ENCODE data around the gene SP140.
A peak's percentile ranks its signal among the peaks of the same experiment; 100 is the strongest.

The SP140 gene

DNA sequence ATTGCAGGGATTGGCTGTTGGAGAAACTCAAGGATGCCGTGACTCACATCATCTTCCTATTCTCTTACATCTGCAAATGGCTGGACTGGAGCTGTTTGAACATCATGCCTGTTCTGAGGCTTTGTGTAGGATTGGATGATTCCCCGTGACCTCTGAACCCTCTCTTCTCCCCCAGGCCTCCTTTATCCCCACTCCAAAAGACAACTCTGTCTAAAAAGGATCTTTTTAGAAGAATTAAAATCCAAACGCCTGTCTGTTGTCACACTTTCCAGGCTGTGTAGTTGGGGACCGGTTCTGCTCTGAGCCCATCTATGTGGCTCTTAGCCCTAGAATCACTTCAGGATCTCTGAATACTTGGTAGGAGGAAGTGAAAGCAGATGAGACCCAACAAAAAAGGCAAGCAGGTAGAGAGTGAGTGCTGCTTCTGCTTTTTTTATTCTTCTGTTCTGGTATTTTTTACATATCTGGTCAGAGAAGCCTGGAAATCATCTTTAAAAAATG, 565 bp downstream of the SP140 start:
- H3K9me3 ChIP-seq (ENCODE audit: control insufficient read depth, insufficient read depth, low read depth, low read length), result peaks cover 7% of the 10 kb centered on the region
- H3K4me3 ChIP-seq (ENCODE audit: low read depth, low read length), result no peak overlapping the region
- H3K36me3 ChIP-seq (ENCODE audit: control insufficient read depth, insufficient read depth, low read length), result no peaks in the 10 kb centered on the region
- H3K4me1 ChIP-seq (ENCODE audit: control insufficient read depth, insufficient read depth, low read length), result peaks cover 4% of the 10 kb centered on the region; the same call in 1 of the 2 replicates
- H3K27ac ChIP-seq (ENCODE audit: low read depth, low read length), result no peak overlapping the region
- H3K9ac ChIP-seq (ENCODE audit: low read length), result no peak overlapping the region
- H3K27me3 ChIP-seq (ENCODE audit: control insufficient read depth, insufficient read depth, low read length), result no peaks in the 10 kb centered on the region

DNA sequence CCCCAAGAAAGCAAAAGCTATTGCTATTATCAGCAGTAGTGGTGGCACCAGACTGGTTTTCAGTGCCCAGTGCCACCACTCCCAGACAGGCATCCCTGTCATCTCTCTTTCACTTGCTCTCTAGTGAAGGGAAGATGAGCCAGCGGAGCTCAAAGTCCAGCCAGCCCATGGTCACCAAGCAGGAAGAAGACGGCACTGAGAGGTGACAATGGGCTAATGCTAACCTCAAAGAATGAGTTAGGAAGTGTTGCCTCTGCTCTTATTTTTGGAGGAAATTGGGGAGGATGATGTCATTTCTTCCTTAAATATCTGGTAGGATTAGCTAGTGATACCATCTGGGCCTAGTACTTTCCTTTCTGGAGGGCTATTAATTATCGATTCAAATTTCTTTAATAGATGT, 1.7 kb downstream of the SP140 start:
- no peaks in the 10 kb centered on the region for H3K27me3 ChIP-seq (ENCODE audit: control insufficient read depth, insufficient read depth, low read length)
- H3K36me3 ChIP-seq (ENCODE audit: control insufficient read depth, insufficient read depth, low read length), result no peaks in the 10 kb centered on the region
- H3K9me3 ChIP-seq (ENCODE audit: control insufficient read depth, insufficient read depth, low read depth, low read length), result peaks cover 7% of the 10 kb centered on the region
- peaks cover 4% of the 10 kb centered on the region; the same call in 1 of the 2 replicates for H3K4me1 ChIP-seq (ENCODE audit: control insufficient read depth, insufficient read depth, low read length)
- no peak overlapping the region for H3K27ac ChIP-seq (ENCODE audit: low read depth, low read length)
- no peak overlapping the region for H3K9ac ChIP-seq (ENCODE audit: low read length)
- H3K4me3 ChIP-seq (ENCODE audit: low read depth, low read length), result no peak overlapping the region

DNA sequence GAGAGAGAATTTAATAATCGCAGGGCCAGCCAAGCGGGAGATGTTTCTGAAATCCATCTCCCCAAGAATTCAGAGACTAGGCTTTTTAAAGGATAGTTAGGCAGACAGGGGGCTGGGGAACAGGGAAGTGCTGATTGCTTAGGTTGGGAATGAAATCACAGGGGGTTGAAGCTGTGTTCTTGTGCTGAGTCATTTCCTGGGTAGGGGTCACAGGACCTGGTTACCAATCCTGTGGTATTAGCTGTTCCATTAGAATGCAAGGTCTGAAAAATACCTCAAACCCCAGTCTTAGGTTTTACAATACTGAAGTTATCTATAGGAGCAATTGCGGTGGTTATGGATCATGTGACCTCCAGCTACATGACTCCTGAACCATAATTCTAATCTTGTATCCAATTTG, 4.6 kb downstream of the SP140 start:
- H3K36me3 ChIP-seq (ENCODE audit: control insufficient read depth, insufficient read depth, low read length), result no peaks in the 10 kb centered on the region
- no peaks in the 10 kb centered on the region for H3K27me3 ChIP-seq (ENCODE audit: control insufficient read depth, insufficient read depth, low read length)
- no peak overlapping the region for H3K4me3 ChIP-seq (ENCODE audit: low read depth, low read length)
- H3K4me1 ChIP-seq (ENCODE audit: control insufficient read depth, insufficient read depth, low read length), result peaks cover 4% of the 10 kb centered on the region; the same call in 1 of the 2 replicates
- peaks cover 7% of the 10 kb centered on the region for H3K9me3 ChIP-seq (ENCODE audit: control insufficient read depth, insufficient read depth, low read depth, low read length)
- peak overlapping the region; percentile 61 for H3K9ac ChIP-seq (ENCODE audit: low read length)
- peak overlapping the region; percentile 79; the same call in 1 of the 2 replicates for H3K27ac ChIP-seq (ENCODE audit: low read depth, low read length)

DNA sequence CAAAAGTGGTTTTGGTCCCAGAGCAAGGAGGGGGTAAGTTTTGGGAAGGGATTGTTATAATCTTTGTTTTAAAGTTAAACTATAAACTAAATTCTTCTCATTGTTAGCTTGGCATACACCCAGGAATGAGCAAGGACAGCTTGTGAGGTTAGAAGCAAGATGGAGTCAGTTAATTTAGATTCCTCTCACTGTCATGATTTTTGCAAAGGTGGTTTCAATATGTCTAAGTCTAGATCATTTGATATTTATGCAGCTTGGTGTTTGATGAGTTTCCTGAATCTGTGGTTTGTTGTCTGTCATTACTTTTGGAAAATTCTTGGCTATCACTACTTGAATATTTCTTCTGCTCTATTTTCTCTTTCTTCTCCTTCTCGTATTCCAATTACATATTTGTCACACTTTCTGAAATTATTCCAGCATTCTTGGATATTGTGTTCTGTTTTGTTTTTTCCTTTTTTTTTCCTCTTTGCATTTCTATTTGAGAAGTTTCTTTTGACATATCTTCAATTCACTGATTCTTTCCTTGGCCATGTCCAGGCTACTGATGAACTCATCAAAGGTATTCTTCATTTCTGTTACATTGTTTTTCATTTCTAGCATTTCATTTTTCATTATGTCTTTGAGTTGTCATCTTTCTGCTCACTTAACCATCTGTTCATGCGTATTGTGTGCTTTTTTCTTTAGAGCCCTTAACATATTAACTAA, 5.1 kb downstream of the SP140 start:
- Histone ChIP-seq H3K36me3 (ENCODE audit: control insufficient read depth, insufficient read depth, low read length) (no peaks in the 10 kb centered on the region), H3K27me3 (ENCODE audit: control insufficient read depth, insufficient read depth, low read length) (no peaks in the 10 kb centered on the region), H3K4me1 (ENCODE audit: control insufficient read depth, insufficient read depth, low read length) (peaks cover 4% of the 10 kb centered on the region; the same call in 1 of the 2 replicates), H3K9me3 (ENCODE audit: control insufficient read depth, insufficient read depth, low read depth, low read length) (peaks cover 7% of the 10 kb centered on the region), H3K27ac (ENCODE audit: low read depth, low read length) (peak overlapping the region; percentile 79; the same call in 1 of the 2 replicates), H3K9ac (ENCODE audit: low read length) (peak overlapping the region; percentile 61), H3K4me3 (ENCODE audit: low read depth, low read length) (no peak overlapping the region)

DNA sequence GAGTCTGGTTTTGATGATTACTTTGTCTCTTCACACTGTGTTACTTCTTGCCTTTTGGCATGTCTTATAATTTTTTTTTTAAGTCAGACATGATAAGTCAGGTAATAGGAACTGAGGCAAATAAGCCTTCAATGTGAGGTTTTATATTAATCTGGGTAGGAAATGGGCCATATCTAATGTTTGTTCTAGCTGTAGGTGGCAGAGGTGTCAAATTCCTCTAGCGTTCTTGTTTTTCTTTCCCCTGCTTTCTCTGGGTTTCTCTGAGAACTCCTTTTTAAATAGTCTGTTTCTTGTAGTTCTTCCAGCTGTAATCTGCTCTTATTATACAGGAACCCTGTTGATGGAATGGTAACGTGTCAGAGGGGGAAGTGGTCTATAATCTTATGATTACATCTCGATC, 5.7 kb downstream of the SP140 start:
- H3K4me1 ChIP-seq (ENCODE audit: control insufficient read depth, insufficient read depth, low read length), result peaks cover 4% of the 10 kb centered on the region; the same call in 1 of the 2 replicates
- H3K27me3 ChIP-seq (ENCODE audit: control insufficient read depth, insufficient read depth, low read length), result no peaks in the 10 kb centered on the region
- peaks cover 7% of the 10 kb centered on the region for H3K9me3 ChIP-seq (ENCODE audit: control insufficient read depth, insufficient read depth, low read depth, low read length)

DNA sequence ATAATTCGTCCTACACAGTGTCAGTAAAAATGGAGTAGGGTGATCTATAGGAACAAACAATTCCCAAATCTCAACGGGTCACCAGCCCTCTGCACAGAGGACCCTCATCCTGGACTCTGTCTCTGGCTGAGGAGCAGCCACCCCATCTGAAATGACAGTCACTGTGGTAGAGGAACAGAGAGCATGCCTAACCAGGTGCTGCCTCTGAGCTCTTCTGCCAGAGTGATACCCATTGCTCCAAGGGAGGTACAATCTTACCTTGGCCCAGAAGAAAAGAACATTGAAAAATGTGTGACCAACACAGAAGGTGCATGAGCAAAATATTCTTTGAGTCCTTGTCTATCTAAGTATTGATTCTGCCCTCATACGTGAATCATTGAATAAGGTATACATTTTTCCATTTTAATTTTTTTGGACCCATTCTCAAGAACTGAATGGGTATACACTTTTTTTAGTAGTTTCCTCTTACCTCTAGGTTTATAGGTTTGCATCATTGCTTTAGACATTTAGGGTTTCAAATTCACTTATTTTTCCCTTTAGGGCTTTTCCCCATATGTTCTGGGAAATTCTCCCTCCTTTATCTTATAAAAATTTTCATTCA, 8.7 kb downstream of the SP140 start:
- H3K36me3 ChIP-seq (ENCODE audit: control insufficient read depth, insufficient read depth, low read length), result no peaks in the 10 kb centered on the region
- peaks cover 4% of the 10 kb centered on the region; the same call in 1 of the 2 replicates for H3K4me1 ChIP-seq (ENCODE audit: control insufficient read depth, insufficient read depth, low read length)
- no peak overlapping the region for H3K27ac ChIP-seq (ENCODE audit: low read depth, low read length)
- H3K9me3 ChIP-seq (ENCODE audit: control insufficient read depth, insufficient read depth, low read depth, low read length), result peaks cover 7% of the 10 kb centered on the region
- H3K27me3 ChIP-seq (ENCODE audit: control insufficient read depth, insufficient read depth, low read length), result no peaks in the 10 kb centered on the region
- no peak overlapping the region for H3K9ac ChIP-seq (ENCODE audit: low read length)
- H3K4me3 ChIP-seq (ENCODE audit: low read depth, low read length), result no peak overlapping the region

More for the DNA sequence above, 5.7 kb downstream of the SP140 start:
- Histone ChIP-seq H3K27ac (ENCODE audit: low read depth, low read length) (no peak overlapping the region), H3K36me3 (ENCODE audit: control insufficient read depth, insufficient read depth, low read length) (no peaks in the 10 kb centered on the region), H3K9ac (ENCODE audit: low read length) (no peak overlapping the region), H3K4me3 (ENCODE audit: low read depth, low read length) (no peak overlapping the region)

DNA sequence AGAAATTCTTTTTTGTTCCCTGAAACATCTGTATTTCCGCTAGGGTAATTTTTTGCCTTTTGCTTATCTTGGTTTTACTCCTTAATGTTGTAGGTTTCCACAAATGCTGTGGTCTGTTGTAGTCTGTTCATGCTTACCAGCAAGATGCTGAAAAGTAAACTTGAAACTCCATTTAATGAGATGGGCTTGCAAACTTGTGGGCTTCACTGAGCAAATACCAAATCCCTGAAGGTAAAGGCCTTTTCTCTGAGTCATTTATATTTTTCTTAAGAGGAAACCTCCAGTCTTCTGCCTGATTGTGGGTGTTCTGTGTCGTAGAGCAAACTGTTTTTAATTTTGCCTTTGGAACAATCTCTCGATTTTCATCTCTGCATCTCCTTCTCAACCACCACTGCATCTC, 9.3 kb downstream of the SP140 start:
- Histone ChIP-seq H3K9ac (ENCODE audit: low read length) (no peak overlapping the region), H3K4me3 (ENCODE audit: low read depth, low read length) (no peak overlapping the region), H3K27ac (ENCODE audit: low read depth, low read length) (no peak overlapping the region)

DNA sequence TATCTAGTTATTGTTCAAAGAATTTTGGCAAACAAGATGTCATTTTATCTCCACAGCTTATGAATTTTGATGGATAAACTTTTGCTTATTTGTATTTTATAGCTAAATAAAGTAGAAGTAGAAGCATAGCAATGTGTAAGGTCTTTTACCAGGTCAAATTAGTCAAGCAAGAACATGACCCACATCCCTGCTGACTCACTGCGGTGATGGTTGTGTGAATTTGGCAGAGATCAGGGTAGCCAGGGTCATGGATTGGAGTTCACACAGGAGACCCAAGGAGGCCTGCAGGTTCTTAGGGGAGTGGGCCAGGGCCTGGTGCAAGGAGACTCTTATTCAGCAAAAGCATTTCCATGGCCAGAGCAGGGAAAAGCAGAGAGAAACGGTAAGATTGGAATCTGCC, 18.7 kb downstream of the SP140 start:
- Histone ChIP-seq H3K27ac (ENCODE audit: low read depth, low read length) (no peak overlapping the region), H3K4me1 (ENCODE audit: control insufficient read depth, insufficient read depth, low read length) (no peaks in the 10 kb centered on the region), H3K4me3 (ENCODE audit: low read depth, low read length) (no peak overlapping the region), H3K27me3 (ENCODE audit: control insufficient read depth, insufficient read depth, low read length) (no peaks in the 10 kb centered on the region; the same call in 1 of the 2 replicates), H3K9ac (ENCODE audit: low read length) (no peak overlapping the region), H3K36me3 (ENCODE audit: control insufficient read depth, insufficient read depth, low read length) (no peaks in the 10 kb centered on the region), H3K9me3 (ENCODE audit: control insufficient read depth, insufficient read depth, low read depth, low read length) (no peaks in the 10 kb centered on the region)

More for the DNA sequence above, 9.3 kb downstream of the SP140 start:
- Histone ChIP-seq H3K36me3 (ENCODE audit: control insufficient read depth, insufficient read depth, low read length) (no peaks in the 10 kb centered on the region), H3K9me3 (ENCODE audit: control insufficient read depth, insufficient read depth, low read depth, low read length) (peaks cover 7% of the 10 kb centered on the region), H3K27me3 (ENCODE audit: control insufficient read depth, insufficient read depth, low read length) (no peaks in the 10 kb centered on the region), H3K4me1 (ENCODE audit: control insufficient read depth, insufficient read depth, low read length) (peaks cover 4% of the 10 kb centered on the region; the same call in 1 of the 2 replicates)

DNA sequence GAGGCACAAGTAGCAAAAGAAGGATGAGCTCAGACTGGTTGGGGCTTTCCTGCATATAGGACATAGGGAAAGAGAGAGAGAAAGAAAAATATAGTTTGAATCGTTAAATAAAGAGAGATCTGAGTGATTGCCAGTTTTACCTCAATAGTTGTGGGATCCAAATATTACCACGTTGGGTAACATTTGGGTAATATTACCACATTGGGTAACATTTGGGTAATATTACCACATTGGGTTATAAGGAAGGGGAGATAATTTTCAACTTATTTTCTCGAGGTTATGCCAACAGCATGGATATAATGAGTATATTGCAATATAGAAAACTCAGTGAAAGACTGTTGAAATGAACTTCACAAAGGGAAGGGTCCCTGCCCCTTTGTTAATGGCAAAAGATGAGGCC, 20.7 kb downstream of the SP140 start:
- Histone ChIP-seq H3K9ac (ENCODE audit: low read length) (no peak overlapping the region), H3K9me3 (ENCODE audit: control insufficient read depth, insufficient read depth, low read depth, low read length) (no peaks in the 10 kb centered on the region), H3K27ac (ENCODE audit: low read depth, low read length) (no peak overlapping the region), H3K4me3 (ENCODE audit: low read depth, low read length) (no peak overlapping the region), H3K36me3 (ENCODE audit: control insufficient read depth, insufficient read depth, low read length) (no peaks in the 10 kb centered on the region), H3K27me3 (ENCODE audit: control insufficient read depth, insufficient read depth, low read length) (no peaks in the 10 kb centered on the region; the same call in 1 of the 2 replicates), H3K4me1 (ENCODE audit: control insufficient read depth, insufficient read depth, low read length) (no peaks in the 10 kb centered on the region)

DNA sequence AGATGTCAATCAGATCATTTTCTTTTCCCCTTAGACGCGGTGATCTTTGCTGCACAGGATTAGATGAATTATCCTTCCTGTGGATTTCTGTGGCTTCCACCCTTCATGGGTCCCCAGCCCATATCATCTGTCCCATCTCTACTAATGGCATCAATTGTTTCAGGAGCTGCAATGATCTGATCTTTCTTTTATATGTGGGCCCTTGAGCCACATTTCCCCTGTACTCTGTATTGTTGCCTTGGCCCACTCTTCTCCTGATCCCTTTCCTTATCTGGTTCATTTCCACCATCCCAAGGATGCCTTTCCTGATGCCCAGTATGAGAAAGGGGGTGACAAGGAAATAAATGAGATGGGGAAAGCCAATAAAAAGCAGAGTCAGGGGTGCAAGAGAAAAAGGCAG, 24.7 kb downstream of the SP140 start:
- H3K4me1 ChIP-seq (ENCODE audit: control insufficient read depth, insufficient read depth, low read length), result no peaks in the 10 kb centered on the region
- no peak overlapping the region for H3K9ac ChIP-seq (ENCODE audit: low read length)
- H3K36me3 ChIP-seq (ENCODE audit: control insufficient read depth, insufficient read depth, low read length), result no peaks in the 10 kb centered on the region
- H3K9me3 ChIP-seq (ENCODE audit: control insufficient read depth, insufficient read depth, low read depth, low read length), result no peaks in the 10 kb centered on the region
- H3K27me3 ChIP-seq (ENCODE audit: control insufficient read depth, insufficient read depth, low read length), result no peaks in the 10 kb centered on the region
- no peak overlapping the region for H3K4me3 ChIP-seq (ENCODE audit: low read depth, low read length)
- H3K27ac ChIP-seq (ENCODE audit: low read depth, low read length), result no peak overlapping the region

DNA sequence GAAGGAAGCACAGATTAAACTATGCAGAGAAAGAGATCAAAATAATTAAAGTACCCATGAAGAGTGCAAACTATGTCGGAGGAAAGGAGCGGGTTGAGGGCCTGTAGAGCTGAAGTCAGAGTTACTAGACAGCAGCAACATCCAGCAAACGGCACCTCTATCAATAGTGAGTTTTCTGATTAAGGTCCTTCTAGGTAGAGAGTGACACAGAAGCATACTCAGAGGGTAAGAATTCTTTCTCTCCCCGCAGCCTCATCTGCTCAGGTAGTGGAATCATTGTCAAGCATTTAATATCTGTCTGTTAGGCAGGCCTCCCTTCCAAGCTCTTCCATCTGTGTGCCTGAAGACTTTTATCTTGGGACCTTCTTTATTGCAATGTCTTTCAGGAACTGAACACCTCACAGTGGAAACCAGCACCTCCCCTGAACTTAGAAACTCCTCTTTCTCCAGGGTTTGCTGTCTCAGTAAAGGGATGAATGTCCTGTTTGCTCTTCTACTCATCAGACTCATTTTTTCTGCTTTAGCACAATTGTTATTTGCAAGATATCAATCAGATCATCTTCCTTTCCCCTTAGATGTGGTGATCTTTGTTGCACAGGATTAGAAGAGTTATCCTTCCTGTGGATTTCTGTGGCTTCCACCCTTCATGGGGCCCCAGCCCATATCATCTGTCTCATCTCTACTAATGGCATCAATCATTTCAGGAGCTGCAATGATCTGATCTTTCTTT, 28.8 kb downstream of the SP140 start:
- Histone ChIP-seq H3K27ac (ENCODE audit: low read depth, low read length) (no peak overlapping the region), H3K4me3 (ENCODE audit: low read depth, low read length) (no peak overlapping the region)

More for the DNA sequence above, 28.8 kb downstream of the SP140 start:
- H3K9me3 ChIP-seq (ENCODE audit: control insufficient read depth, insufficient read depth, low read depth, low read length), result no peaks in the 10 kb centered on the region
- H3K4me1 ChIP-seq (ENCODE audit: control insufficient read depth, insufficient read depth, low read length), result no peaks in the 10 kb centered on the region
- H3K36me3 ChIP-seq (ENCODE audit: control insufficient read depth, insufficient read depth, low read length), result no peaks in the 10 kb centered on the region
- H3K27me3 ChIP-seq (ENCODE audit: control insufficient read depth, insufficient read depth, low read length), result no peaks in the 10 kb centered on the region
- H3K9ac ChIP-seq (ENCODE audit: low read length), result no peak overlapping the region

All from HUES6 (cell line).